Measurements from ENCODE around the gene MYH10.

Gene MYH10

DNA sequence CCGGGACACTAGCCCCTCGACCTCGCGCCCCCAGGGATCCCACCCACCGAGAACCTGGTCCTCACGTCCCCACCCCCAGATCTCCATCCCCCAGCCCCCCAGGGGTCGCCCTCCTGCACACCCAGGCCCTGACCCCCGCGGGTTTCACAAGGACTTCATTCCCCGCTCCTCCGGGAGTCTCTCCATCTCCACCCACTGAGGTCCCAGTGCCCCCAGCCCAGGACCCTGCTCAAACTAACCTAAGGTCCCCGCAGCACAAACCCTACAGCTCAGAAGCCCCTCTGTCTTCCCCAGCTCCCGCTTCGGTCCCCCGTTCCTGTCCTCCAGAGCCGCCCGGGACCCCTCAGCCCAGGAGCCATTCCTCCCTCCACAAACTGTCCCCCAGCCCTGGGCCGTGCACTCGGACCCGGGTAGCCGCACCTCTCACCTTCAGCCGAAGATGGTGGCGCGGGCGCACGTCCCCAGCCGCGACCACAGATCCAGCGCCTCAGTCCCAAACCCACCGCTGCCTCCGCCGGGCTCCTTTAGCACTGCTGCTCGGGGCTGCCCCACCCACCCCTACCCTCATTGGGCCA, at the start of gene MYH10:
Gene MYH10 (minus strand): TSS at position 499 of the 575 bp plus-strand sequence. CDS start 7,479 bp downstream, outside the sequence.
- peak within 1 kb of the TSS; percentile 89 for H3K9ac ChIP-seq (ENCODE audit: low read length)
- H3K36me3 ChIP-seq (ENCODE audit: control insufficient read depth, insufficient read depth, low read length, severe bottlenecking), result no peaks in the 10 kb centered on the region
- peaks cover 7% of the 10 kb centered on the region for H3K4me1 ChIP-seq (ENCODE audit: control insufficient read depth, insufficient read depth, low read length)

GRCh38 chr17:8679126-8679525, 48.6 kb upstream of the MYH10 start:
- Histone ChIP-seq H3K27me3 (replicated peaks; ENCODE audit: control insufficient read depth, insufficient read depth, low read length) (no peaks in the 10 kb centered on the region), H3K9me3 (ENCODE audit: control insufficient read depth, low read length) (peaks cover 6% of the 10 kb centered on the region), H3K4me1 (ENCODE audit: control insufficient read depth, insufficient read depth, low read length) (peaks cover 25% of the 10 kb centered on the region), H3K9ac (ENCODE audit: low read length) (no peak overlapping the region), H3K4me3 (ENCODE audit: low read length) (no peak overlapping the region), H3K36me3 (ENCODE audit: control insufficient read depth, insufficient read depth, low read length, severe bottlenecking) (no peaks in the 10 kb centered on the region)
- no peak for DNase-seq (ENCODE audit: low read depth)

More for the DNA sequence above, at the start of gene MYH10:
- Histone ChIP-seq H3K27me3 (replicated peaks; ENCODE audit: control insufficient read depth, insufficient read depth, low read length) (no peaks in the 10 kb centered on the region), H3K9me3 (ENCODE audit: control insufficient read depth, low read length) (no peaks in the 10 kb centered on the region), H3K4me3 (ENCODE audit: low read length) (peak within 1 kb of the TSS; percentile 94)
- no peak for DNase-seq (ENCODE audit: low read depth)

GRCh38 chr17:8675306-8675705, 44.8 kb upstream of the MYH10 start:
- H3K27me3 ChIP-seq (replicated peaks; ENCODE audit: control insufficient read depth, insufficient read depth, low read length), result no peaks in the 10 kb centered on the region
- peaks cover 20% of the 10 kb centered on the region for H3K4me1 ChIP-seq (ENCODE audit: control insufficient read depth, insufficient read depth, low read length)
- no peak overlapping the region for H3K4me3 ChIP-seq (ENCODE audit: low read length)
- no peak for DNase-seq (ENCODE audit: low read depth)
- H3K36me3 ChIP-seq (ENCODE audit: control insufficient read depth, insufficient read depth, low read length, severe bottlenecking), result no peaks in the 10 kb centered on the region
- no peak overlapping the region for H3K9ac ChIP-seq (ENCODE audit: low read length)
- H3K9me3 ChIP-seq (ENCODE audit: control insufficient read depth, low read length), result peaks cover 6% of the 10 kb centered on the region

DNA sequence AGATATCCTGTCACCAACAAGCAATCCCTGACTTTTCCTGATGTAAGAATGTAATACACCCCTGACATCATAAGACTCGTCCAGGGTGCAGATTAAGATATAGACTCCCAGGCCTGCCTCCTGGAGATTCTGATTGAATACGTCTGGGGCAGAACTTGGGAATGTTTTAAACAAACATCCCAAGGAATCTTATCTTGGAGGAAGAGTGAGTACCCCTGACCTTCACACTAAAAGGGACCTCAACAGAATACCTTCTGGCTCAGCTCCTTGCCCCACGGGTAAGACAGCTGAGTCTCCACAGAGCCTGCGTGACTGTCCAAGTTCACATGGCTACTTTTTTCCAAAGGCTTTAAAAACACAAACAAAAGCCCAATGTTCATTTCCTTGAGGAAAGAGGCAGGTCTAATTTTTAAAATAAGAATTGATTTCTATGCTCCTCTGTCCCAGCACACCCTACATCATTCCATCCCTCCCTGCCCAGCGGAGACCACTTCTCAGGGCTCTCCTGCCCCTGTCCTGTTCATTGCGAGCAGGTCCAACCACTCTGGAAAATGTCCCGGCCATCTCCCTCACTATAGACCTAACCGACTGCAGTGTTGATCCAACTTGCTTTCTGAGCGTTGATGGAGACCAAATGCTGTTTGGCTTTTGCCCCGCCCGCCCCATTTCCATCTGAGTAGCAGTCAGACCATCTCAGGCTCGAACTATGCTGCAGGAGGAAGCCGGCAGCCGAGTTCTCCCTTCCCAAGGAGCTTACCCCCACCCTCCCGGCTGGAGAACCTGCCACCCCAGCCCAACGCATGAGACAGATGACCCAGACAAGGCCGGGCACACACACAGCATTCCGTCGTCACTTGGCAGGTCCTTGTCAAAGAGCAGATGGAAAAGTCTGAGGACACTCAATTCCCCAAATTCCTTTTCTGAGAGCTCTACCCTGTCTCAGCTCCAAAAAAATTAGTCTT, 44.1 kb upstream of the MYH10 start:
- no peaks in the 10 kb centered on the region for H3K27me3 ChIP-seq (replicated peaks; ENCODE audit: control insufficient read depth, insufficient read depth, low read length)
- H3K9me3 ChIP-seq (ENCODE audit: control insufficient read depth, low read length), result peaks cover 6% of the 10 kb centered on the region
- H3K4me1 ChIP-seq (ENCODE audit: control insufficient read depth, insufficient read depth, low read length), result peaks cover 18% of the 10 kb centered on the region
- H3K36me3 ChIP-seq (ENCODE audit: control insufficient read depth, insufficient read depth, low read length, severe bottlenecking), result no peaks in the 10 kb centered on the region
- DNase-seq (ENCODE audit: low read depth), result no peak
- H3K9ac ChIP-seq (ENCODE audit: low read length), result no peak overlapping the region
- H3K4me3 ChIP-seq (ENCODE audit: low read length), result no peak overlapping the region

DNA sequence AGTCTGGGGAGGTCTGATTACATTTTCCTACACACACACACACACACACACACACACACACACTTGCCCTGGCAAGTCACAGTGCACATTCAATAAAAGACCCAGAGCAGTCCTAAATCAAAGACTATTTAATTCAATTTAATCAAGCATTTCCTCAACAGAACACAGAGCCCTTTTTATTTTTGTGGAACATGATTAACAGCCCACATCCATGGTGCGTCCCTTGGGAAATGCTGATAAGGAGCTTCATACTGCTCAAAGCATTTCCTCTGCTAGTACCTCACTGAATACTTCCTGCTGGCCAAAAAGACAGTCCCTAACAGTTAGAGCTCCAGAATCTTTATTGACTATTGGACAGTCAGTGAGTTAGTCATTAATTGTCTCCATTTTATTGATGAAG, 43.1 kb upstream of the MYH10 start:
- no peaks in the 10 kb centered on the region for H3K27me3 ChIP-seq (replicated peaks; ENCODE audit: control insufficient read depth, insufficient read depth, low read length)
- H3K9me3 ChIP-seq (ENCODE audit: control insufficient read depth, low read length), result peaks cover 6% of the 10 kb centered on the region
- H3K9ac ChIP-seq (ENCODE audit: low read length), result no peak overlapping the region
- DNase-seq (ENCODE audit: low read depth), result peak; percentile 50
- no peaks in the 10 kb centered on the region for H3K36me3 ChIP-seq (ENCODE audit: control insufficient read depth, insufficient read depth, low read length, severe bottlenecking)
- H3K4me3 ChIP-seq (ENCODE audit: low read length), result no peak overlapping the region
- peaks cover 18% of the 10 kb centered on the region for H3K4me1 ChIP-seq (ENCODE audit: control insufficient read depth, insufficient read depth, low read length)

DNA sequence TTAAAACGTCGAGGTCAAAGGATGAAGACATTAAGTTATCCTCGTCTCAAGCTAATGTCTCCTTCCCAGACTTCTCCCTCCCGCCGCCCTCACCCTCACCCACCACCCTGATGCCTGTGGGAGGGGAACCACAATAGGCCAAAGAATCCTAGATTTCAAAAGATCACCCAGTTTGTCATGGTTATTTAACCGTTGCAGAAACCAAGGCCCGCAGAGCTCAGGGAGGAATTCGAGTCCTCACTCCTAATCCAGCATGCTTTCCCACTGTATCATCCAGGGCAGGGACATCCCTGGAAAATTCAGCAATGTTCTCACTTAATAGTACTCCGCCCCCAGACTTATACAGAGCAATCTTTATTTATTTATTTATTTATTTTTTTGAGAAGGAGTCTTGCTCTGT, 41.8 kb upstream of the MYH10 start:
- Histone ChIP-seq H3K36me3 (ENCODE audit: control insufficient read depth, insufficient read depth, low read length, severe bottlenecking) (no peaks in the 10 kb centered on the region), H3K4me3 (ENCODE audit: low read length) (no peak overlapping the region), H3K9me3 (ENCODE audit: control insufficient read depth, low read length) (no peaks in the 10 kb centered on the region), H3K9ac (ENCODE audit: low read length) (no peak overlapping the region), H3K27me3 (replicated peaks; ENCODE audit: control insufficient read depth, insufficient read depth, low read length) (no peaks in the 10 kb centered on the region), H3K4me1 (ENCODE audit: control insufficient read depth, insufficient read depth, low read length) (peaks cover 18% of the 10 kb centered on the region)
- no peak for DNase-seq (ENCODE audit: low read depth)

DNA sequence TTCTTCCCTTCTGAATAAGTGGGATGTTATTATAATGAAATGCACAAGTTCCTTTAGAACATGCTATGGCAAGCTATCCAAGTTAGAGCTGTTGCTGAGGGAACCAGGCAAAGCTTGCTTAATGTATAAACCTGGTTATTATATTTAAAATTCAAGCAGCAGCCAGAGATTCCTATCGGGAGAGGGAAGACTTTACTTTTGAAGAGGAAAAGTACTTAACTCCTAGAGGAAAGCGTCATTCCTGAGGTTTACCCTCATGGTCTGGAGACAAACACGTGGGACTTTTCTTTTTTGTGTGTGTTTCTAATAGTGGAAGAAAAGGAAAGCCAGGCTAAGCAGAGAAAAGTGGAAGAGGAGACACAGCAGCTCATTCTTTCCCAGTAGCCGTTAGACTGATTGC, 39.9 kb upstream of the MYH10 start:
- no peak overlapping the region for H3K9ac ChIP-seq (ENCODE audit: low read length)
- DNase-seq (ENCODE audit: low read depth), result no peak
- H3K27me3 ChIP-seq (replicated peaks; ENCODE audit: control insufficient read depth, insufficient read depth, low read length), result no peaks in the 10 kb centered on the region
- no peaks in the 10 kb centered on the region for H3K36me3 ChIP-seq (ENCODE audit: control insufficient read depth, insufficient read depth, low read length, severe bottlenecking)
- H3K4me1 ChIP-seq (ENCODE audit: control insufficient read depth, insufficient read depth, low read length), result peaks cover 18% of the 10 kb centered on the region
- no peak overlapping the region for H3K4me3 ChIP-seq (ENCODE audit: low read length)
- no peaks in the 10 kb centered on the region for H3K9me3 ChIP-seq (ENCODE audit: control insufficient read depth, low read length)

- Histone ChIP-seq H3K27me3 (replicated peaks; ENCODE audit: control insufficient read depth, insufficient read depth, low read length) (peaks cover 13% of the 10 kb centered on the region), H3K36me3 (ENCODE audit: control insufficient read depth, insufficient read depth, low read length, severe bottlenecking) (no peaks in the 10 kb centered on the region), H3K9ac (ENCODE audit: low read length) (no peak overlapping the region), H3K9me3 (ENCODE audit: control insufficient read depth, low read length) (no peaks in the 10 kb centered on the region), H3K4me3 (ENCODE audit: low read length) (no peak overlapping the region), H3K4me1 (ENCODE audit: control insufficient read depth, insufficient read depth, low read length) (peaks cover under 1% of the 10 kb centered on the region)
- no peak for DNase-seq (ENCODE audit: low read depth)
Observed at GRCh38 chr17:8668176-8668740, 37.7 kb upstream of the MYH10 start.

DNA sequence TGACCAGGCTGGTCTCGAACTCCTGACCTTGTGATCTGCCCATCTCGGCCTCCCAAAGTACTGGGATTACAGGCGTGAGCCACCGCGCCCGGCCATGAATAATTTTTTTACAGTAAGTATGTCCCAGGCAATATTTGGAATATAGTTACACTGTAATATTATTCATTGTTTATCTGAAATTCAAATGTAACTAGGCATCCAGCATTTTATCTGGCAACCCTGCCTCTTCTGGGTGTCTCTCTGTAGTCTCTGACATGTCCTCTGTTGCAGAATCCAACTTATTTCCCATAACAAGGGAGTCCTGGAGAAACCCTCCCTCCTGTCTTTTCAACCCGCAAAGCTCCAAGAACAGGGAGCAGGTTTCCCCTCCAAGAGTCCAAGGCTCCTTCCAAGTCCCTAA, 36.9 kb upstream of the MYH10 start:
- H3K9ac ChIP-seq (ENCODE audit: low read length), result no peak overlapping the region

DNA sequence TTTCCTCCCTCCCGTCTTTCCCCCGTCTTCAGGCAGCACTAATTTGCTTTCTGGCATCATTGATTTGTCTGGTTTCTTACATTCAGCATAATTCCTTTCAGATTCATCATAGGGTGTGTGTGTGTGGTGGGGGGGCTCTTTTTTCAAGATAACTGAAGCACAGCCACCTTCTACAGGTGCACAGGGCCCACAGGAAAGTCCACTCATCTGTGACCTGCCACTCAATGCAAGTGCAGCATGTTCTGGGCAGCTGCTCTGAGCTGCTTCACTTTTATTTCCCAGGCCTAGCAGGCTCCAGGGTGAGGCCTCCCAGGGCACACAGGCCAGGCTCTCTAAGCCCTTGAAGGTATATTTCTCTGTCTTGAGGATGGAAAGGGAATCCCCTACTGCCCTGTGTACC, 35.2 kb upstream of the MYH10 start:
- H3K36me3 ChIP-seq (ENCODE audit: control insufficient read depth, insufficient read depth, low read length, severe bottlenecking), result no peaks in the 10 kb centered on the region
- H3K4me1 ChIP-seq (ENCODE audit: control insufficient read depth, insufficient read depth, low read length), result no peaks in the 10 kb centered on the region
- peaks cover 23% of the 10 kb centered on the region for H3K27me3 ChIP-seq (replicated peaks; ENCODE audit: control insufficient read depth, insufficient read depth, low read length)
- H3K9ac ChIP-seq (ENCODE audit: low read length), result no peak overlapping the region
- no peak overlapping the region for H3K4me3 ChIP-seq (ENCODE audit: low read length)
- H3K9me3 ChIP-seq (ENCODE audit: control insufficient read depth, low read length), result no peaks in the 10 kb centered on the region
- DNase-seq (ENCODE audit: low read depth), result no peak

More for the DNA sequence above, 36.9 kb upstream of the MYH10 start:
- no peaks in the 10 kb centered on the region for H3K4me1 ChIP-seq (ENCODE audit: control insufficient read depth, insufficient read depth, low read length)
- peaks cover 16% of the 10 kb centered on the region for H3K27me3 ChIP-seq (replicated peaks; ENCODE audit: control insufficient read depth, insufficient read depth, low read length)
- no peak overlapping the region for H3K4me3 ChIP-seq (ENCODE audit: low read length)
- no peak for DNase-seq (ENCODE audit: low read depth)
- no peaks in the 10 kb centered on the region for H3K36me3 ChIP-seq (ENCODE audit: control insufficient read depth, insufficient read depth, low read length, severe bottlenecking)
- H3K9me3 ChIP-seq (ENCODE audit: control insufficient read depth, low read length), result no peaks in the 10 kb centered on the region

DNA sequence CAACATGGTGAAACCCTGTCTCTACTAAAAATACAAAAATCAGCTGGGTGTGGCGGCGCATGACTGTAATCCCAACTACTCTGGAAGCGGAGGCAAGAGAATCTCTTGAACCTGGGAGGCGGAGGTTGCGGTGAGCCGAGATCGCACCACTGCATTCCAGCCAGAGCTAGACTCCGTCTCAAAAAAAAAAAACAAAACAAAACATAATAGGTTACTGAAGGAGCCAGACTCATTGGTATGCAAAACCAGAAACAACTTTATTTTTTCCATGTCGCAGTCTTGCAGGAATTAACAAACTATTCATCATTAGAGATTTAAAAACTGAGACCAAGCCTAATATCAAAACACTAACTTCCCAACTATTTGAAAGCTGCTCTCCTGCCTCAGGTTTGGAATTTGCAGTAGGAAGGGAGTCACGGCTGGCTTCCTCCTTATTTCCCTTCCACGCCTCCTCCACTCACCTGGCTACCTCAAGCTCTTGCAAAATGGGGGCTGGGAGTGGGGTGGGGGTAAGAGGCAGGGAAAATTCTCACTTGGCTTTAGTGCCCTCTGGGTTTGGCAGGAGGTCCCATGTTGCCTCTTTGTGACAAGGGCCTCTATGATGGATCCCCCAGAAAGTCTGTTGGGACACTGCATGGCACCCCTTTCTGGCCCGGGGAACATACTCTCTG, 34.1 kb upstream of the MYH10 start:
- peaks cover 28% of the 10 kb centered on the region for H3K27me3 ChIP-seq (replicated peaks; ENCODE audit: control insufficient read depth, insufficient read depth, low read length)
- no peaks in the 10 kb centered on the region for H3K4me1 ChIP-seq (ENCODE audit: control insufficient read depth, insufficient read depth, low read length)

More for the DNA sequence above, 34.1 kb upstream of the MYH10 start:
- Histone ChIP-seq H3K36me3 (ENCODE audit: control insufficient read depth, insufficient read depth, low read length, severe bottlenecking) (no peaks in the 10 kb centered on the region), H3K9me3 (ENCODE audit: control insufficient read depth, low read length) (no peaks in the 10 kb centered on the region), H3K9ac (ENCODE audit: low read length) (no peak overlapping the region), H3K4me3 (ENCODE audit: low read length) (no peak overlapping the region)
- no peak for DNase-seq (ENCODE audit: low read depth)
